Activated CD4-positive, alpha-beta T cell treated with anti-CD3 and anti-CD28 coated beads for 36 hours (primary cell): ENCODE data around the gene CDK6. TPM values are rescaled to one million over a fixed set of nuclear protein-coding genes. Genes with fewer than 3 reads are reported as not detected.

ENCODE experiments used
- ATAC-seq: fragments of 200-7000 bp; cut with Tn5 transposase; one replicate; pipeline ENCODE4 v1.10.0; 2021; ENCODE audit warnings: mild to moderate bottlenecking, moderate library complexity
- CTCF ChIA-PET: fragments of 350-600 bp; sonication (Branson Sonifier 250); formaldehyde crosslinking; loops from one replicate; lab custom pipeline; 2021; ENCODE audit warnings: antibody characterized with exemption; lab: Charles Lee
- POLR2A ChIA-PET: fragments of 350-600 bp; sonication (Branson Sonifier 250); formaldehyde crosslinking; loops from one replicate; lab custom pipeline; 2021; ENCODE audit warnings: antibody characterized with exemption, inconsistent platforms; lab: Charles Lee
- DNase-seq: peaks from one replicate; pipeline ENCODE4 v3.0.0-alpha.2; 2020
- H3K27ac Mint-ChIP-seq: one replicate; pipeline ENCODE4 v1.8.0; 2021; ENCODE audit warnings: mixed read lengths
- H3K27me3 Mint-ChIP-seq: one replicate; pipeline ENCODE4 v1.8.0; 2021; ENCODE audit warnings: mixed read lengths
- H3K36me3 Mint-ChIP-seq: one replicate; pipeline ENCODE4 v1.8.0; 2021; ENCODE audit warnings: low read depth, mixed read lengths
- H3K4me1 Mint-ChIP-seq: one replicate; pipeline ENCODE4 v1.8.0; 2021; ENCODE audit warnings: mixed read lengths
- H3K4me3 Mint-ChIP-seq: one replicate; pipeline ENCODE4 v1.8.0; 2021; ENCODE audit warnings: mild to moderate bottlenecking, moderate library complexity, mixed read lengths
- H3K9me3 Mint-ChIP-seq: one replicate; pipeline ENCODE4 v1.8.0; 2021; ENCODE audit warnings: low read depth, mixed read lengths
- intact Hi-C, 2 experiments: fragments of 100-400 bp; cut with DNase I in 1 of 2; cut with micrococcal nuclease in 1 of 2; formaldehyde crosslinking; loops; one replicate each; pipeline versions ENCODE4 v1.14.2 to v1.15.1; 2022 to 2024; cut with DNase I, micrococcal nuclease
- total RNA-seq, 2 experiments: library from RNA; stranded (reverse); gene quantifications; one replicate each; pipeline ENCODE4 v1.2.3, GENCODE V29; 2021

Gene CDK6
- total RNA-seq, 2 experiments from 2014 or later, result 118 to 135 TPM

- ChIA-PET POLR2A (no interaction called here), CTCF (interaction anchor here (0.7 kb wide), 1 partner anchor 72 kb away, joined by 3 read pairs; no protein-coding TSS in a partner anchor)
- H3K27me3 Mint-ChIP-seq, result no peaks in the 10 kb centered on the region
- peaks cover 55% of the 10 kb centered on the region for H3K36me3 Mint-ChIP-seq
- no peak for ATAC-seq
- peaks cover 37% of the 10 kb centered on the region for H3K4me1 Mint-ChIP-seq
- no peak overlapping the region for H3K27ac Mint-ChIP-seq
- no peak for DNase-seq
- H3K9me3 Mint-ChIP-seq, result peaks cover 4% of the 10 kb centered on the region
- H3K4me3 Mint-ChIP-seq, result no peak overlapping the region
- intact Hi-C loops, result loop anchor here in 1 of 2 experiments (5.0 kb wide), 2 partner anchors 74 to 209 kb away; no protein-coding TSS in a partner anchor
Observed at GRCh38 chr7:92693519-92693918, 142.9 kb downstream of the CDK6 start.

- peaks cover 7% of the 10 kb centered on the region for H3K9me3 Mint-ChIP-seq
- H3K4me1 Mint-ChIP-seq, result peaks cover 47% of the 10 kb centered on the region
- POLR2A ChIA-PET, result no interaction called here
- peaks cover 66% of the 10 kb centered on the region for H3K36me3 Mint-ChIP-seq
- DNase-seq (no peak), ATAC-seq (peak; percentile 88)
- CTCF ChIA-PET, result interaction anchor here (2.5 to 3.1 kb wide), 2 partner anchors 37 to 139 kb away, joined by 9 to 10 read pairs; no protein-coding TSS in a partner anchor
- peak overlapping the region; percentile 73 for H3K27ac Mint-ChIP-seq
- H3K27me3 Mint-ChIP-seq, result no peaks in the 10 kb centered on the region
- H3K4me3 Mint-ChIP-seq, result no peak overlapping the region
- intact Hi-C loops, result loop anchor here (1.0 to 5.0 kb wide), 9 partner anchors 15 to 364 kb away; no protein-coding TSS in a partner anchor
Observed at GRCh38 chr7:92691578-92691977, 144.8 kb downstream of the CDK6 start.

DNA sequence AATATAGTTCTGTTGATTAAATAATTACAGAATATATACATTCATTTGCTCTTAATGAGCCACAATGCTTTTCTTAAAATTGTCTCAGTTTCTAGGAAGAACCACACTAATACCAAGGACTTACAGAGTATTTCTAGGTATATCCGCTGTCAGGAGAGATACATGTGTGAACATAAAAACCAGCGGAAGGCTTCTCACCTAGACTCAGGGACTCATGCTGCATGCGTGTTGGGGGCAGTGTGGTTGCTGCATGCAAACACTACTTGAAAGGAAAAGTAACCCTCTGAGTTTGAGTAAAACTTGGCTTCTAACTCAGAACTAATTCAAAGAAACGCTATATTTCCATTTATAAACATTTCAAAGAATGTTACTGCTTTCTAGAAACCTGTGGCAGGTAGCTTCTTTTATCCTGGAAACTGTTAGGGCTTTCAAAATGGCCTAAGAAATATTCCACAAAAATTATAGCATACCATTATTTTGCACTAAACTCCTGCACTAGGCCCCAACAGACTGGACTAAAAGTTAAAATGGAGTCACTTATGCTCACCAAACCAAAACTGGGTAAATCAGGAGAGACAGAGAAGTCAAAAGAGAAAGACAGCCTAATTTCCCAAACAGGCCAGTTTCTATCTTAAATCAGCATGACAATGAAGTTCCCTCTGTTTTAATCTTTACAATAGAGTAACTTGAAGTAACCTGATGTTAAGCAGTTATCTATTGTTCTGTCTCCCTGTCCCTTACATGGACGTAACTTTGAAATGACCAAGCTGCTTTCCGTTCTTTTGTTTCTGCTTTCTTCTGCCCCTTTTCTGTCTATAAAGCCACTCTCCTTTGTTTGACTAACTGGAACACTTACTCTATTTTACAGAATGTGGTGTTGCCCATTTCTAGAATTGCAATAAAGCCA lies 151.0 kb downstream of the CDK6 start:
- CTCF ChIA-PET, result interaction anchor here (0.6 to 1.3 kb wide), 4 partner anchors 12 to 95 kb away, joined by 3 read pairs; partner anchors contain the start of gene FAM133B
- H3K4me1 Mint-ChIP-seq, result peaks cover 73% of the 10 kb centered on the region
- DNase-seq (peak; percentile 81), ATAC-seq (peak; percentile 88)
- H3K9me3 Mint-ChIP-seq, result peaks cover 3% of the 10 kb centered on the region
- POLR2A ChIA-PET, result no interaction called here
- H3K27ac Mint-ChIP-seq, result peak overlapping the region; percentile 88
- H3K4me3 Mint-ChIP-seq, result no peak overlapping the region
- H3K27me3 Mint-ChIP-seq, result no peaks in the 10 kb centered on the region
- intact Hi-C loops, result loop anchor here (1.0 to 2.0 kb wide), 5 partner anchors 37 to 219 kb away; no protein-coding TSS in a partner anchor
- H3K36me3 Mint-ChIP-seq, result peaks cover 71% of the 10 kb centered on the region

DNA sequence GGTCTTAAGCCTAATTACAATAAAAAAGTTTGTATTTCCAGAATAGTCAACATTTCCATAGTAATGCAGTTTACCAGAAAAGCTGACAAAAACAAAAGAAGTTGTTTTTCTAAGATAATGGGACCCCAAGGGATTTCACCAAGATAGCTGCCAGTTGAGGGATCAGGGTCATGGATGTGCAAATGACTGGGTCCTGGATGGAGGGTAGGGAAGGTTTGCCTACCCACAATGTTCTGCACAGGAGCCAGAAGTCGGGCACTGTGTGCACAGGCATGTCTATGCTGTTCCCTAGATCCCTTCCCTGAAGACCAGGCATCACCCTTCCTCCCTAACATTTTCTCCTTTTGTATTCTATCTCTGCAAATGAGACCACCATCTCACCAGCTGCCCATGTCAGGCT lies 152.1 kb downstream of the CDK6 start:
- Mint-ChIP-seq H3K27ac (peak overlapping the region; percentile 88), H3K27me3 (no peaks in the 10 kb centered on the region), H3K4me1 (peaks cover 74% of the 10 kb centered on the region), H3K36me3 (peaks cover 63% of the 10 kb centered on the region), H3K9me3 (peaks cover 3% of the 10 kb centered on the region), H3K4me3 (no peak overlapping the region)
- POLR2A ChIA-PET, result no interaction called here
- ATAC-seq, result no peak
- DNase-seq, result no peak
- intact Hi-C loops, result loop anchor here in 1 of 2 experiments (2.0 kb wide), 2 partner anchors 129 to 221 kb away; no protein-coding TSS in a partner anchor
- CTCF ChIA-PET, result interaction anchor here (1.1 to 1.3 kb wide), 2 partner anchors 50 to 149 kb away, joined by 3 read pairs; no protein-coding TSS in a partner anchor

- Mint-ChIP-seq H3K27ac (peak overlapping the region; percentile 88), H3K4me3 (peak overlapping the region; percentile 39)
- POLR2A ChIA-PET, result interaction anchor here (0.6 kb wide), 1 partner anchor 66 kb away, joined by 8 read pairs; no protein-coding TSS in a partner anchor
Observed at GRCh38 chr7:92682903-92683539, 153.4 kb downstream of the CDK6 start.

DNA sequence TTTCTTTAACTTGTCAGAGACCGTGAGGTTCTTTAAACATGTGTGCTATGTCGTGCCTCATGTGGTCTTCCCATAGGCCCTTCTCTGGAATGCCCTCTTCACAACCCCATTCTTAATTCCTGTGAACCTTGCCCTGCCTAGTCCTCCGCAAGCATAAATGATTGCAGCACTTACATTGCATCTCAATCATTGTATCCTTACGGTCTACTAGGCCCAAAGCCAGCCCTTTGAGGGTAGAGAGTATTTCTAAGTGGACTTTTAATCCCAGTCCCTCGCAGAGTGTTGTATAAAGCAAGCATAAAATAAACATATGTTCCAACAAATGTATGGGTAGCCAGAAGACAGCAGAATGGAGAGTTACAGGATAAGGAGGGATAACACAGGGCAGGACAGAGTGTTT lies 154.0 kb downstream of the CDK6 start:
- Mint-ChIP-seq H3K27me3 (no peaks in the 10 kb centered on the region), H3K36me3 (peaks cover 61% of the 10 kb centered on the region), H3K4me3 (no peak overlapping the region), H3K9me3 (peaks cover 2% of the 10 kb centered on the region), H3K27ac (peak overlapping the region; percentile 63), H3K4me1 (peaks cover 80% of the 10 kb centered on the region)
- ChIA-PET CTCF (interaction anchor here (0.6 kb wide), 1 partner anchor 61 kb away, joined by 3 read pairs; no protein-coding TSS in a partner anchor), POLR2A (no interaction called here)
- ATAC-seq (no peak), DNase-seq (no peak)
- intact Hi-C loops, result loop anchor here in 1 of 2 experiments (2.0 kb wide), 1 partner anchor 34 kb away; no protein-coding TSS in a partner anchor

More at GRCh38 chr7:92682903-92683539, 153.4 kb downstream of the CDK6 start:
- Mint-ChIP-seq H3K36me3 (peaks cover 67% of the 10 kb centered on the region), H3K9me3 (peaks cover 5% of the 10 kb centered on the region), H3K4me1 (peaks cover 83% of the 10 kb centered on the region), H3K27me3 (no peaks in the 10 kb centered on the region)
- DNase-seq, result no peak
- ATAC-seq, result peak; percentile 53
- intact Hi-C loops, result loop anchor here (1.0 to 2.0 kb wide), 3 partner anchors 34 to 62 kb away; no protein-coding TSS in a partner anchor
- CTCF ChIA-PET, result interaction anchor here (1.3 kb wide), 1 partner anchor 150 kb away, joined by 3 read pairs; no protein-coding TSS in a partner anchor

- intact Hi-C loops, result loop anchor here in 1 of 2 experiments (2.0 kb wide), 1 partner anchor 33 kb away; no protein-coding TSS in a partner anchor
- no peaks in the 10 kb centered on the region for H3K27me3 Mint-ChIP-seq
- H3K4me1 Mint-ChIP-seq, result peaks cover 74% of the 10 kb centered on the region
- H3K27ac Mint-ChIP-seq, result peak overlapping the region; percentile 63
- peaks cover 2% of the 10 kb centered on the region for H3K9me3 Mint-ChIP-seq
- ChIA-PET CTCF (interaction anchor here (0.6 kb wide), 2 partner anchors 61 to 416 kb away, joined by 3 read pairs; no protein-coding TSS in a partner anchor), POLR2A (no interaction called here)
- ATAC-seq (no peak), DNase-seq (no peak)
- no peak overlapping the region for H3K4me3 Mint-ChIP-seq
- H3K36me3 Mint-ChIP-seq, result peaks cover 54% of the 10 kb centered on the region
Observed at GRCh38 chr7:92681633-92682032, 154.7 kb downstream of the CDK6 start.

DNA sequence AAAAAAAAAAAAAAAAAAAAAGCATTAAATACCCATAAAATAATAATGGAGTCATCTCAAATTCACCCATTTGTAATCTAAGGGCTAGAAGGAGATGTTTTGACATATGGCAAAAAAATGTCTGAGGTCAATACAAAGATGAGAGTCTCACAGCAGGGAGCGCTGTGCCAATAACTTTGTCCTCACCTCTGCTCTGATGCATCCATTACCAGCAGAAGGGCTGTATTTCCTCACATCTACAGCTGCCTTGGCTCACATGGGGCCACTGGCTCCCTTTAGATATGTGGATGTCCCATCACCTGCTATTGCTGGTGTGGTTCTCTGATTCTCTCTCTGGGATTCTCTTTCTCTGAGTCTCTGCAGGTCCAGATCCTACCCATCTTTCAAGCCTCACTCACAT lies 155.9 kb downstream of the CDK6 start:
- ChIA-PET POLR2A (interaction anchor here (1.1 kb wide), 1 partner anchor 9 kb away, joined by 4 read pairs; no protein-coding TSS in a partner anchor), CTCF (interaction anchor here (0.7 to 1.1 kb wide), 2 partner anchors 59 to 125 kb away, joined by 3 to 5 read pairs; no protein-coding TSS in a partner anchor)
- no peak for DNase-seq
- H3K4me3 Mint-ChIP-seq, result no peak overlapping the region
- peaks cover 2% of the 10 kb centered on the region for H3K9me3 Mint-ChIP-seq
- intact Hi-C loops, result no loop called here
- no peak overlapping the region for H3K27ac Mint-ChIP-seq
- peaks cover 62% of the 10 kb centered on the region for H3K4me1 Mint-ChIP-seq
- H3K27me3 Mint-ChIP-seq, result no peaks in the 10 kb centered on the region
- no peak for ATAC-seq
- peaks cover 50% of the 10 kb centered on the region for H3K36me3 Mint-ChIP-seq

DNA sequence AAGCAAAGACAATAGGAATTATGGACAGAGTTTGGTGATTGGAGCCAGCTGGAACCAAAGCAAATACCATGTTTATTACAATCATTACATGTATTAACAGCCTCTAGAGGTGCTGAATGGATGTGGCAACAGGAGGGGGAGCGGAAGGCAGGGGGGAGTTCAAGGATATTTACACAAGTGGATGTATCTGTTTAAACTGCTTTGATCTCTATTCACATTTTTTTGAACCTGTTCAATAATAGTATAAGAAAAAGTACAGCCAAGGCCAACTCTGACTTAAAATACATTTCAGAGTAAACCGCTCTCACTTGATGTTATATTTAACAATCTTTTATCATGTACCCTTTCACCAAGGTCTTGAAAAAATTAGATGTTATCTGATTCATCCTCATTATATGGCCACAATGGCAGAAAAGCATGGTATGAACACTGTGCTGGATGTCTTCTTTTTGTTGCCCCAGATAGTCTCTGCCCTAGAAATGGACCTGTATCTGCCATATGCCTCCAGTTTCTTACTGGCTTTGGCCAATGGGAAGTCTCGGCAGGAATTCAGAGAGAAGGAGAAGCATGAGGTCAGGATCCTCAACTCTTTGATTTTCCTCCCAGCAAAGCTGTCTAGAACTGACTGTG lies 158.0 kb downstream of the CDK6 start:
- Mint-ChIP-seq H3K27ac (no peak overlapping the region), H3K4me1 (peaks cover 45% of the 10 kb centered on the region), H3K27me3 (no peaks in the 10 kb centered on the region), H3K4me3 (no peak overlapping the region), H3K9me3 (peaks cover 2% of the 10 kb centered on the region), H3K36me3 (peaks cover 47% of the 10 kb centered on the region)
- ChIA-PET POLR2A (no interaction called here), CTCF (no interaction called here)
- no peak for ATAC-seq
- intact Hi-C loops, result no loop called here
- no peak for DNase-seq

GRCh38 chr7:92674379-92674778 lies 162.0 kb downstream of the CDK6 start:
- peaks cover 2% of the 10 kb centered on the region for H3K9me3 Mint-ChIP-seq
- peaks cover 40% of the 10 kb centered on the region for H3K4me1 Mint-ChIP-seq
- CTCF ChIA-PET, result interaction anchor here (1.8 kb wide), 1 partner anchor 159 kb away, joined by 5 read pairs; no protein-coding TSS in a partner anchor
- peaks cover 55% of the 10 kb centered on the region for H3K36me3 Mint-ChIP-seq
- no peak overlapping the region for H3K27ac Mint-ChIP-seq
- H3K4me3 Mint-ChIP-seq, result no peak overlapping the region
- ATAC-seq (no peak), DNase-seq (no peak)
- H3K27me3 Mint-ChIP-seq, result no peaks in the 10 kb centered on the region
- intact Hi-C loops, result no loop called here
- POLR2A ChIA-PET, result no interaction called here
